Ovary (tissue), 3 donors: ENCODE data around the gene CALR3.

Experiments
- CTCF ChIP-seq, 3 donors: fragments of 450-650 bp in 2 of 3; fragments of 200-600 bp in 1 of 3; IDR thresholded peaks; one replicate each; pipeline versions ENCODE4 v1.5.1 to v1.8.0; 2016 to 2022; ENCODE audit warnings: antibody characterized with exemption in 3 of 3, mild to moderate bottlenecking in 1 of 3
- EP300 ChIP-seq: sonication (generic); formaldehyde crosslinking; IDR thresholded peaks from one replicate; pipeline ENCODE4 v1.6.1; 2017; ENCODE audit warnings: antibody characterized with exemption
- POLR2A ChIP-seq: fragments of 450-650 bp; IDR thresholded peaks from one replicate; pipeline ENCODE4 v1.6.1; 2017; ENCODE audit warnings: antibody characterized with exemption, mild to moderate bottlenecking, moderate library complexity
- donor health status: DM: no; HTN: no; CAD: no.

DNA sequence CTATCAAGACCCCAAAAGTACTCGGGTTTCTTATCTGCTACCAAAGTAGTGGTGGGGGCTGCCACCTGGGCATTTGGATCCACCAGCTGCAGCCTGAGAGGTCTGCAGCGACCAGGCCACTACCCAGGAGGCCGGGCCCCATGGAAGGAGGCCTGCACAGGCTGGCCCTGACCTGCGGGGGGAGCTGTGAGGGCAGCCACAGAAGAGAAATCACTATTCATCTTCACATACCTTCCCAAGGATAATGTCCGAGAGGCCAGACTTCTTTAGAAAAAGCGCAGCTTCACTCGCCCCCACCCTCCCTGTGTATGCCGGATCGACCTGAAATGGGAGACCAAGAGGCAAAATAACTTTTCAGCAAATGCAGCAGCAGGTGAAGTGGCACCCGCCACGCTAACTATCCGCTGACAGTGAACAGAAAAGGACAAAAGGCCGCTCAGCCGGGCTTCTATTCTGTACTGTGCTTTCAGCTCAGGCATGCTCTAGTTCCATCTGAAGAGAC, 54.3 kb downstream of the CALR3 start:
- TF ChIP-seq POLR2A (no peak), CTCF (IDR thresholded peaks at IDR 0.05) (no peak), EP300 (no peak)
